DND-41 (cell line): ENCODE measurements around the gene OXT.
"Not testable (repeated sequence)": the region's sequence is repeated elsewhere in the genome, so short reads cannot be mapped to it uniquely, and the experiment has no call there.

ENCODE experiments used
- ATAC-seq: fragments of 200-7000 bp; cut with Tn5 transposase; 3 replicates; pipeline ENCODE4 v1.9.1; 2021; ENCODE audit warnings: low read depth; ENCODE audit not compliant: insufficient read depth
- DNase-seq: peaks from one replicate; pipeline ENCODE4 v3.0.0-alpha.2; 2020
- H2AFZ ChIP-seq: 2 replicates; pipeline ENCODE4 v1.6.0; 2012; ENCODE audit warnings: low read depth, low read length
- H3K27ac ChIP-seq: 2 replicates; pipeline ENCODE4 v1.5.1; 2012; ENCODE audit warnings: low read length, inconsistent platforms
- H3K27me3 ChIP-seq: fragments of 200-600 bp; sonication (generic); 2 replicates; pipeline ENCODE4 v1.6.0; 2012; ENCODE audit warnings: low read length, mild to moderate bottlenecking, inconsistent platforms; ENCODE audit not compliant: insufficient read depth, poor library complexity
- H3K36me3 ChIP-seq: 2 replicates; pipeline ENCODE4 v1.5.1; 2012; ENCODE audit warnings: low read length, inconsistent platforms; ENCODE audit not compliant: insufficient read depth
- H3K4me1 ChIP-seq: 2 replicates; pipeline ENCODE4 v1.5.1; 2012; ENCODE audit warnings: mild to moderate bottlenecking, low read length; ENCODE audit not compliant: insufficient read depth
- H3K4me2 ChIP-seq: 2 replicates; pipeline ENCODE4 v1.6.0; 2012; ENCODE audit warnings: mild to moderate bottlenecking, moderate library complexity, low read length, inconsistent platforms; ENCODE audit not compliant: insufficient read depth
- H3K4me3 ChIP-seq, 2 experiments: fragments of 200-600 bp in 1 of 2; shearing (Covaris generic) in 1 of 2; 2 replicates each; pipeline ENCODE4 v1.5.1; 2012 to 2016; ENCODE audit warnings: inconsistent platforms in 2 of 2, low read length in 2 of 2, mild to moderate bottlenecking in 2 of 2, low read depth in 1 of 2, moderate library complexity in 1 of 2
- H3K79me2 ChIP-seq: 2 replicates; pipeline ENCODE4 v1.6.0; 2012; ENCODE audit warnings: low read length, inconsistent platforms; ENCODE audit not compliant: insufficient read depth
- H3K9ac ChIP-seq: 2 replicates; pipeline ENCODE4 v1.6.0; 2012; ENCODE audit warnings: low read depth, mild to moderate bottlenecking, inconsistent platforms, low read length, moderate library complexity
- H3K9me3 ChIP-seq: 2 replicates; pipeline ENCODE4 v1.5.1; 2012; ENCODE audit warnings: low read length, moderate library complexity, mild to moderate bottlenecking, inconsistent platforms; ENCODE audit not compliant: insufficient read depth, severe bottlenecking
- H4K20me1 ChIP-seq: 2 replicates; pipeline ENCODE4 v1.6.0; 2012; ENCODE audit warnings: low read length; ENCODE audit not compliant: insufficient read depth
- CTCF ChIP-seq: IDR thresholded peaks from 2 replicates; pipeline ENCODE4 v1.5.1; 2012; ENCODE audit warnings: borderline replicate concordance, low read length, moderate library complexity, mild to moderate bottlenecking; ENCODE audit not compliant: poor library complexity, severe bottlenecking; ENCODE audit errors: extremely low read depth
- EZH2 ChIP-seq: IDR thresholded peaks from 3 replicates; pipeline ENCODE4 v1.6.1; 2012; ENCODE audit warnings: borderline replicate concordance, low read depth, mild to moderate bottlenecking, moderate library complexity, low read length, inconsistent platforms; ENCODE audit not compliant: severe bottlenecking

OXT gene

GRCh38 chr20:3047486-3048419, 23.7 kb upstream of the OXT start:
- H3K4me3 ChIP-seq: peak overlapping the region in 1 of 2 experiments; percentile 97; a peak in 2 of 4 replicates
- no peak overlapping the region for H3K27ac ChIP-seq
- peaks cover 26% of the 10 kb centered on the region for H3K4me1 ChIP-seq
- peaks cover 17% of the 10 kb centered on the region for H3K79me2 ChIP-seq
- H4K20me1 ChIP-seq: peaks cover 28% of the 10 kb centered on the region
- H2AFZ ChIP-seq: no peak overlapping the region
- H3K27me3 ChIP-seq: no peaks in the 10 kb centered on the region
- TF ChIP-seq EZH2: no peak
- no peak for TF ChIP-seq CTCF
- DNase-seq (no peak), ATAC-seq (no peak)
- H3K4me2 ChIP-seq: peak overlapping the region; percentile 91
- peak overlapping the region; percentile 91 for H3K9ac ChIP-seq
- peaks cover 38% of the 10 kb centered on the region for H3K36me3 ChIP-seq
- no peaks in the 10 kb centered on the region for H3K9me3 ChIP-seq

GRCh38 chr20:3051385-3052019, 19.9 kb upstream of the OXT start:
- H3K9me3 ChIP-seq: no peaks in the 10 kb centered on the region
- no peak overlapping the region for H3K4me3 ChIP-seq
- no peak overlapping the region for H3K9ac ChIP-seq
- peaks cover 11% of the 10 kb centered on the region for H3K79me2 ChIP-seq
- no peak overlapping the region for H3K4me2 ChIP-seq
- H3K27ac ChIP-seq: no peak overlapping the region
- DNase-seq (peak; percentile 26), ATAC-seq (peak; percentile 56)
- H2AFZ ChIP-seq: no peak overlapping the region
- peaks cover 32% of the 10 kb centered on the region for H3K36me3 ChIP-seq
- peaks cover 28% of the 10 kb centered on the region for H4K20me1 ChIP-seq
- H3K27me3 ChIP-seq: no peaks in the 10 kb centered on the region
- TF ChIP-seq CTCF: no peak
- TF ChIP-seq EZH2: no peak
- peaks cover 14% of the 10 kb centered on the region for H3K4me1 ChIP-seq

GRCh38 chr20:3059489-3059888, 11.9 kb upstream of the OXT start:
- Histone ChIP-seq H3K4me3 (no peak overlapping the region), H3K27me3 (no peaks in the 10 kb centered on the region), H3K9ac (no peak overlapping the region), H3K27ac (no peak overlapping the region), H3K79me2 (no peaks in the 10 kb centered on the region), H3K36me3 (no peaks in the 10 kb centered on the region), H3K4me2 (no peak overlapping the region), H4K20me1 (no peaks in the 10 kb centered on the region), H3K4me1 (no peaks in the 10 kb centered on the region), H3K9me3 (no peaks in the 10 kb centered on the region), H2AFZ (no peak overlapping the region)
- DNase-seq (no peak), ATAC-seq (no peak)
- no peak for TF ChIP-seq CTCF
- no peak for TF ChIP-seq EZH2

GRCh38 chr20:3064119-3064518, 7.3 kb upstream of the OXT start:
- not testable (repeated sequence) for H3K27ac ChIP-seq, H3K79me2 ChIP-seq, H3K4me1 ChIP-seq, DNase-seq, ATAC-seq, H4K20me1 ChIP-seq, H3K9me3 ChIP-seq, H3K4me2 ChIP-seq, H3K27me3 ChIP-seq, H3K36me3 ChIP-seq, H2AFZ ChIP-seq, H3K9ac ChIP-seq, H3K4me3 ChIP-seq
